DOHH2 (cell line): Measurements from ENCODE around the gene CFAP100.

Experiments used
- H3F3A ChIP-seq: fragments of 200-600 bp; sonication (generic), shearing (Covaris generic); 2 replicates; pipeline ENCODE4 v1.6.0; 2016; ENCODE audit warnings: antibody characterized with exemption, mild to moderate bottlenecking; ENCODE audit not compliant: control insufficient read depth, insufficient read depth
- H3K27ac ChIP-seq: fragments of 200-600 bp; sonication (generic); 2 replicates; pipeline ENCODE4 v1.5.1; 2014; ENCODE audit warnings: low read depth, mild to moderate bottlenecking, low read length, moderate library complexity
- H3K27me3 ChIP-seq: fragments of 200-600 bp; sonication (generic); 2 replicates; pipeline ENCODE4 v1.6.1; 2014; ENCODE audit warnings: mild to moderate bottlenecking, low read length, mixed read lengths; ENCODE audit not compliant: control insufficient read depth
- H3K36me3 ChIP-seq: fragments of 200-600 bp; sonication (generic); 2 replicates; pipeline ENCODE4 v1.6.1; 2014; ENCODE audit warnings: mild to moderate bottlenecking, low read length, moderate library complexity, mixed read lengths; ENCODE audit not compliant: control insufficient read depth
- H3K4me1 ChIP-seq: fragments of 200-600 bp; sonication (generic); 2 replicates; pipeline ENCODE4 v1.6.1; 2014; ENCODE audit warnings: mild to moderate bottlenecking, low read length, mixed read lengths; ENCODE audit not compliant: control insufficient read depth
- H3K4me2 ChIP-seq: fragments of 200-600 bp; sonication (generic); 2 replicates; pipeline ENCODE4 v1.6.0; 2014; ENCODE audit warnings: mild to moderate bottlenecking, low read length, moderate library complexity
- H3K4me3 ChIP-seq: fragments of 200-600 bp; sonication (generic); 2 replicates; pipeline ENCODE4 v1.5.1; 2014; ENCODE audit warnings: mild to moderate bottlenecking, low read length, mixed read lengths
- H3K79me2 ChIP-seq: fragments of 200-600 bp; sonication (generic); 2 replicates; pipeline ENCODE4 v1.6.1; 2014; ENCODE audit warnings: mild to moderate bottlenecking, low read length, mixed read lengths; ENCODE audit not compliant: control insufficient read depth
- H3K9me2 ChIP-seq: fragments of 200-600 bp; sonication (generic); replicated peaks from 2 replicates; pipeline ENCODE4 v1.6.1; 2014; ENCODE audit warnings: mild to moderate bottlenecking, low read length, mixed read lengths; ENCODE audit not compliant: control insufficient read depth
- H3K9me3 ChIP-seq: fragments of 200-600 bp; sonication (generic); 2 replicates; pipeline ENCODE4 v1.6.1; 2014; ENCODE audit warnings: antibody characterized with exemption, low read length, mixed read lengths; ENCODE audit not compliant: control insufficient read depth, insufficient read depth
- H4K20me1 ChIP-seq: fragments of 200-600 bp; sonication (generic); 2 replicates; pipeline ENCODE4 v1.6.0; 2014; ENCODE audit warnings: low read depth, mild to moderate bottlenecking, antibody characterized with exemption, low read length, moderate library complexity; ENCODE audit not compliant: control insufficient read depth, insufficient read depth
- EZH2phosphoT487 ChIP-seq: fragments of 200-600 bp; sonication (generic); IDR thresholded peaks from 2 replicates; pipeline ENCODE4 v1.6.1; 2017; ENCODE audit warnings: borderline replicate concordance, mild to moderate bottlenecking, antibody characterized with exemption, low read length, moderate library complexity, mixed read lengths
- TF ChIP-seq, protein P1 (sequence below): fragments of 200-600 bp; sonication (generic); IDR thresholded peaks from one replicate; pipeline ENCODE4 v1.5.1; 2014; ENCODE audit warnings: antibody characterized with exemption, mild to moderate bottlenecking, low read depth, low read length; ENCODE audit not compliant: poor library complexity, severe bottlenecking

The CFAP100 gene

DNA sequence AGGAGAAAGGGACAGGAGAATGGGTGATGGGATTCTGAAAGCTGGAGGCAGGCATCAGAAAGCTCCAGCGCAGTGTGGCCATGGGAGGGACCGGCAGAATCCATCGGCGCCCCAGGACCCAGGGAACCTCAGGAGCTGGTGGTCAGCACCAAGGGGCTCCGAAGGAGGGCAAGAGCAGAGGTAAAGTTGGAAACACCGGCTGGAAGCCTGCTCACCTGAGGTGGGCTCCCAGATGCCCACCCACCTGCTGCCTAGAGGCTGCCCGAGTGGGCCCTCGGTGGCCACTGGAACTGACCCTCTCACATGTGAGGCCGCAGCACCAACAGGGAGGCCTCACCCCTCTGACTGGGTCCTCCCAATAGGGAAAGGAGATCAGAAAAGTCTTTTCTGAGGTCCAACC is 91.2 kb downstream of the CFAP100 start:
- Histone ChIP-seq H3K4me1 (no peaks in the 10 kb centered on the region), H3K4me2 (no peak overlapping the region), H3F3A (no peaks in the 10 kb centered on the region), H3K4me3 (no peak overlapping the region), H3K9me3 (no peaks in the 10 kb centered on the region), H3K79me2 (no peaks in the 10 kb centered on the region), H3K9me2 (no peaks in the 10 kb centered on the region), H3K36me3 (no peaks in the 10 kb centered on the region), H3K27ac (no peak overlapping the region), H3K27me3 (no peaks in the 10 kb centered on the region), H4K20me1 (no peaks in the 10 kb centered on the region)
- no peak for TF ChIP-seq EZH2phosphoT487
- TF ChIP-seq, protein P1, sequence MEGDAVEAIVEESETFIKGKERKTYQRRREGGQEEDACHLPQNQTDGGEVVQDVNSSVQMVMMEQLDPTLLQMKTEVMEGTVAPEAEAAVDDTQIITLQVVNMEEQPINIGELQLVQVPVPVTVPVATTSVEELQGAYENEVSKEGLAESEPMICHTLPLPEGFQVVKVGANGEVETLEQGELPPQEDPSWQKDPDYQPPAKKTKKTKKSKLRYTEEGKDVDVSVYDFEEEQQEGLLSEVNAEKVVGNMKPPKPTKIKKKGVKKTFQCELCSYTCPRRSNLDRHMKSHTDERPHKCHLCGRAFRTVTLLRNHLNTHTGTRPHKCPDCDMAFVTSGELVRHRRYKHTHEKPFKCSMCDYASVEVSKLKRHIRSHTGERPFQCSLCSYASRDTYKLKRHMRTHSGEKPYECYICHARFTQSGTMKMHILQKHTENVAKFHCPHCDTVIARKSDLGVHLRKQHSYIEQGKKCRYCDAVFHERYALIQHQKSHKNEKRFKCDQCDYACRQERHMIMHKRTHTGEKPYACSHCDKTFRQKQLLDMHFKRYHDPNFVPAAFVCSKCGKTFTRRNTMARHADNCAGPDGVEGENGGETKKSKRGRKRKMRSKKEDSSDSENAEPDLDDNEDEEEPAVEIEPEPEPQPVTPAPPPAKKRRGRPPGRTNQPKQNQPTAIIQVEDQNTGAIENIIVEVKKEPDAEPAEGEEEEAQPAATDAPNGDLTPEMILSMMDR: no peak
